ENCODE results near the gene ITPR3. TPM values are rescaled to one million over a fixed set of nuclear protein-coding genes. Genes with fewer than 3 reads are reported as not detected.

Gene ITPR3
- total and polyA plus RNA-seq, 2 of the 13 experiments (the other 11 are each of a cell fraction or from before 2014, with no cell fraction given): 3.8 to 21.4 TPM

GRCh38 chr6:33740204-33740608, 119.1 kb downstream of the ITPR3 start (continued):
- peak; percentile 42; the same call in 1 of the 2 replicates for TF ChIP-seq ZNF574 (CRISPR knock-in tag; IDR thresholded peaks at IDR 0.05)
- 0 out of 2 replicates have a peak, but pooled peaks have one; percentile 35 for TF ChIP-seq MIER3 (CRISPR knock-in tag; IDR thresholded peaks at IDR 0.05; ENCODE audit: borderline replicate concordance)
- TF ChIP-seq MAFK (conservative IDR thresholded peaks at IDR 0.05 in 1 of 2, IDR thresholded peaks at IDR 0.05 in 1 of 2; ENCODE audit: low read length in 2 of 2): peak; percentile 18 to 29; a peak in 2 of 4 replicates
- TF ChIP-seq NR2C2 (CRISPR knock-in tag; IDR thresholded peaks at IDR 0.05; ENCODE audit: borderline replicate concordance): peak; percentile 34; the same call in 1 of the 2 replicates
- peak; percentile 55 for TF ChIP-seq ARID5B (CRISPR knock-in tag; IDR thresholded peaks at IDR 0.05)
- peak; percentile 65; the same call in 1 of the 2 replicates for TF ChIP-seq ATF2 (CRISPR knock-in tag; IDR thresholded peaks at IDR 0.05)
- TF ChIP-seq GATAD2A (CRISPR knock-in tag; IDR thresholded peaks at IDR 0.05): peak; percentile 84
- no peak for TF ChIP-seq ZNF232 (CRISPR knock-in tag; IDR thresholded peaks at IDR 0.05; ENCODE audit: borderline replicate concordance)
- 0 out of 2 replicates have a peak, but pooled peaks have one; percentile 11 for TF ChIP-seq AHR (CRISPR knock-in tag; IDR thresholded peaks at IDR 0.05)
- TF ChIP-seq CEBPB (IDR thresholded peaks at IDR 0.05; ENCODE audit: borderline replicate concordance, low read depth, low read length): peak; percentile 98
- TF ChIP-seq ETV5 (CRISPR knock-in tag; IDR thresholded peaks at IDR 0.05; ENCODE audit: borderline replicate concordance): peak; percentile 84
- TF ChIP-seq ZNF350 (CRISPR knock-in tag; IDR thresholded peaks at IDR 0.05; ENCODE audit: borderline replicate concordance, low read depth): peak; percentile 51; the same call in 1 of the 2 replicates
- TF ChIP-seq BCL6 (CRISPR knock-in tag; IDR thresholded peaks at IDR 0.05): no peak
- TF ChIP-seq ZBTB33 (CRISPR knock-in tag; IDR thresholded peaks at IDR 0.05): peak; percentile 74; the same call in 1 of the 2 replicates
- 0 out of 2 replicates have a peak, but pooled peaks have one; percentile 34 for TF ChIP-seq YEATS2 (CRISPR knock-in tag; IDR thresholded peaks at IDR 0.05; ENCODE audit: borderline replicate concordance)

Data from HepG2 (cell line).